Stimulated activated CD4-positive, alpha-beta T cell treated with anti-CD3 and anti-CD28 coated beads, Interleukin-2, amount 100 ng/mL, for 48 hours (primary cell): Measurements from ENCODE around the gene ACOT7.
"Not testable (repeated sequence)": the region's sequence is repeated elsewhere in the genome, so short reads cannot be mapped to it uniquely, and the experiment has no call there.

Source experiments
- DNase-seq, 2 donors: peaks; one replicate each; pipeline ENCODE4 v3.0.0-alpha.2; 2020

ACOT7 gene

GRCh38 chr1:6307682-6308081 is 85.9 kb downstream of the ACOT7 start:
- not testable (repeated sequence) for DNase-seq

GRCh38 chr1:6307099-6307498 is 86.5 kb downstream of the ACOT7 start:
- DNase-seq: no peak

- no peak for DNase-seq
Measured at GRCh38 chr1:6303397-6304012, 90.1 kb downstream of the ACOT7 start.

GRCh38 chr1:6302568-6302967 is 91.0 kb downstream of the ACOT7 start:
- no peak for DNase-seq

GRCh38 chr1:6301526-6301925 is 92.0 kb downstream of the ACOT7 start:
- no peak for DNase-seq

GRCh38 chr1:6300342-6301048 is 93.1 kb downstream of the ACOT7 start:
- DNase-seq: no peak

GRCh38 chr1:6299557-6300165 is 93.9 kb downstream of the ACOT7 start:
- DNase-seq: no peak

- DNase-seq: no peak
Measured at GRCh38 chr1:6298940-6299465, 94.6 kb downstream of the ACOT7 start.

GRCh38 chr1:6298530-6298929 is 95.0 kb downstream of the ACOT7 start:
- DNase-seq: no peak

- DNase-seq: no peak
Measured at GRCh38 chr1:6295910-6296309, 97.7 kb downstream of the ACOT7 start.

- no peak for DNase-seq
Measured at GRCh38 chr1:6294890-6295556, 98.5 kb downstream of the ACOT7 start.

- DNase-seq: no peak
Measured at GRCh38 chr1:6294080-6294889, 99.3 kb downstream of the ACOT7 start.

- DNase-seq: no peak
Measured at GRCh38 chr1:6292102-6292501, 101.5 kb downstream of the ACOT7 start.

- no peak for DNase-seq
Measured at GRCh38 chr1:6288665-6289064, 104.9 kb downstream of the ACOT7 start.

- no peak for DNase-seq
Measured at GRCh38 chr1:6288026-6288425, 105.5 kb downstream of the ACOT7 start.

- DNase-seq: no peak
Measured at GRCh38 chr1:6287431-6287886, 106.1 kb downstream of the ACOT7 start.

GRCh38 chr1:6287029-6287428 is 106.5 kb downstream of the ACOT7 start:
- DNase-seq: no peak

GRCh38 chr1:6286266-6286665 is 107.3 kb downstream of the ACOT7 start:
- no peak for DNase-seq

- no peak for DNase-seq
Measured at GRCh38 chr1:6285336-6285735, 108.2 kb downstream of the ACOT7 start.

GRCh38 chr1:6282577-6283270 is 110.8 kb downstream of the ACOT7 start:
- DNase-seq: no peak

- no peak for DNase-seq
Measured at GRCh38 chr1:6281511-6282402, 111.8 kb downstream of the ACOT7 start.
